ENCODE results near the gene DNAJB6. TPM values are rescaled to one million over a fixed set of nuclear protein-coding genes. Genes with fewer than 3 reads are reported as not detected.

DNAJB6 gene
- total and polyA plus RNA-seq, 2 experiments from 2014 or later = 139 to 187 TPM

GRCh38 chr7:157373493-157373892, 36.7 kb downstream of the DNAJB6 start:
- H4K20me1 ChIP-seq (ENCODE audit: insufficient read depth) = peaks cover 19% of the 10 kb centered on the region
- H3F3A ChIP-seq (ENCODE audit: insufficient read depth) = peaks cover 8% of the 10 kb centered on the region; the same call in 1 of the 2 replicates
- H3K9me2 ChIP-seq (ENCODE audit: insufficient read depth) = no peaks in the 10 kb centered on the region
- no peaks in the 10 kb centered on the region for H3K9me3 ChIP-seq (ENCODE audit: low read depth)
- peaks cover 50% of the 10 kb centered on the region; the same call in 1 of the 2 replicates for H3K36me3 ChIP-seq (ENCODE audit: low read depth)
- H3K4me1 ChIP-seq (ENCODE audit: insufficient read depth) = no peaks in the 10 kb centered on the region
- WGBS, 2 experiments (ENCODE audit: low coverage in 1 of 2, low lambda C conversion rate in 2 of 2, missing lambda C conversion rate in 2 of 2) = 96 to 98% methylated on average over 7 of the region's 7 CpGs
- H3K27ac ChIP-seq = no peak overlapping the region
- no peak overlapping the region for H3K4me3 ChIP-seq
- DNase-seq = no peak
- H3K79me2 ChIP-seq (ENCODE audit: insufficient read depth) = peaks cover 100% of the 10 kb centered on the region
- H3K9ac ChIP-seq = no peak overlapping the region
- no peak for TF ChIP-seq EZH2 (IDR thresholded peaks at IDR 0.05; ENCODE audit: insufficient read depth, poor library complexity, severe bottlenecking)
- no peak for TF ChIP-seq EZH2phosphoT487 (IDR thresholded peaks at IDR 0.05; ENCODE audit: insufficient read depth, low read depth)
- in situ Hi-C loops (cut with MboI) = no loop called here
- H3K4me2 ChIP-seq (ENCODE audit: unreplicated experiment) = no peak overlapping the region
- no peaks in the 10 kb centered on the region for H3K27me3 ChIP-seq (replicated peaks; ENCODE audit: insufficient read depth)
- no peak overlapping the region for H2AFZ ChIP-seq

GRCh38 chr7:157375410-157375809, 38.6 kb downstream of the DNAJB6 start:
- in situ Hi-C loops (cut with MboI) = no loop called here
- Histone ChIP-seq H3K4me2 (ENCODE audit: unreplicated experiment) (no peak overlapping the region), H2AFZ (no peak overlapping the region), H3K9ac (no peak overlapping the region), H3K9me2 (ENCODE audit: insufficient read depth) (no peaks in the 10 kb centered on the region), H3K36me3 (ENCODE audit: low read depth) (peaks cover 32% of the 10 kb centered on the region; the same call in 1 of the 2 replicates), H3K4me1 (ENCODE audit: insufficient read depth) (no peaks in the 10 kb centered on the region), H3K4me3 (no peak overlapping the region), H4K20me1 (ENCODE audit: insufficient read depth) (peaks cover 19% of the 10 kb centered on the region), H3K79me2 (ENCODE audit: insufficient read depth) (peaks cover 100% of the 10 kb centered on the region), H3F3A (ENCODE audit: insufficient read depth) (peaks cover 8% of the 10 kb centered on the region; the same call in 1 of the 2 replicates), H3K27me3 (replicated peaks; ENCODE audit: insufficient read depth) (no peaks in the 10 kb centered on the region), H3K27ac (no peak overlapping the region), H3K9me3 (ENCODE audit: low read depth) (no peaks in the 10 kb centered on the region)
- 78 to 80% methylated on average over 7 of the region's 7 CpGs for WGBS, 2 experiments (ENCODE audit: low coverage in 1 of 2, low lambda C conversion rate in 2 of 2, missing lambda C conversion rate in 2 of 2)
- no peak for DNase-seq
- TF ChIP-seq EZH2phosphoT487 (IDR thresholded peaks at IDR 0.05; ENCODE audit: insufficient read depth, low read depth) (no peak), EZH2 (IDR thresholded peaks at IDR 0.05; ENCODE audit: insufficient read depth, poor library complexity, severe bottlenecking) (no peak)

- Histone ChIP-seq H3K9me2 (ENCODE audit: insufficient read depth) (no peaks in the 10 kb centered on the region), H2AFZ (no peak overlapping the region), H3K27me3 (replicated peaks; ENCODE audit: insufficient read depth) (no peaks in the 10 kb centered on the region), H3K9me3 (ENCODE audit: low read depth) (no peaks in the 10 kb centered on the region), H3K79me2 (ENCODE audit: insufficient read depth) (peaks cover 100% of the 10 kb centered on the region), H4K20me1 (ENCODE audit: insufficient read depth) (peaks cover 19% of the 10 kb centered on the region), H3K27ac (no peak overlapping the region), H3K4me2 (ENCODE audit: unreplicated experiment) (no peak overlapping the region), H3K9ac (no peak overlapping the region), H3K36me3 (ENCODE audit: low read depth) (peaks cover 35% of the 10 kb centered on the region), H3K4me1 (ENCODE audit: insufficient read depth) (no peaks in the 10 kb centered on the region), H3F3A (ENCODE audit: insufficient read depth) (peaks cover 8% of the 10 kb centered on the region; the same call in 1 of the 2 replicates), H3K4me3 (no peak overlapping the region)
- WGBS, 2 experiments (ENCODE audit: low coverage in 1 of 2, low lambda C conversion rate in 2 of 2, missing lambda C conversion rate in 2 of 2) = 92 to 94% methylated on average over 9 to 11 of the region's 11 CpGs
- TF ChIP-seq EZH2phosphoT487 (IDR thresholded peaks at IDR 0.05; ENCODE audit: insufficient read depth, low read depth) (no peak), EZH2 (IDR thresholded peaks at IDR 0.05; ENCODE audit: insufficient read depth, poor library complexity, severe bottlenecking) (no peak)
- DNase-seq = no peak
- in situ Hi-C loops (cut with MboI) = no loop called here
Measured at GRCh38 chr7:157377436-157378124, 40.8 kb downstream of the DNAJB6 start.

GRCh38 chr7:157378390-157378789, 41.6 kb downstream of the DNAJB6 start:
- no peaks in the 10 kb centered on the region for H3K27me3 ChIP-seq (replicated peaks; ENCODE audit: insufficient read depth)
- H3K9me3 ChIP-seq (ENCODE audit: low read depth) = no peaks in the 10 kb centered on the region
- H3K4me1 ChIP-seq (ENCODE audit: insufficient read depth) = no peaks in the 10 kb centered on the region
- no peak overlapping the region for H3K9ac ChIP-seq
- H3K4me3 ChIP-seq = no peak overlapping the region
- peaks cover 100% of the 10 kb centered on the region for H3K79me2 ChIP-seq (ENCODE audit: insufficient read depth)
- in situ Hi-C loops (cut with MboI) = no loop called here
- H3K4me2 ChIP-seq (ENCODE audit: unreplicated experiment) = no peak overlapping the region
- no peak overlapping the region for H2AFZ ChIP-seq
- TF ChIP-seq EZH2 (IDR thresholded peaks at IDR 0.05; ENCODE audit: insufficient read depth, poor library complexity, severe bottlenecking) (no peak), EZH2phosphoT487 (IDR thresholded peaks at IDR 0.05; ENCODE audit: insufficient read depth, low read depth) (no peak)
- H3K27ac ChIP-seq = no peak overlapping the region
- WGBS, 2 experiments (ENCODE audit: low coverage in 1 of 2, low lambda C conversion rate in 2 of 2, missing lambda C conversion rate in 2 of 2) = 88 to 91% methylated on average over 14 to 16 of the region's 16 CpGs
- peaks cover 19% of the 10 kb centered on the region for H4K20me1 ChIP-seq (ENCODE audit: insufficient read depth)
- no peak for DNase-seq
- peaks cover 6% of the 10 kb centered on the region; the same call in 1 of the 2 replicates for H3F3A ChIP-seq (ENCODE audit: insufficient read depth)
- H3K36me3 ChIP-seq (ENCODE audit: low read depth) = peaks cover 36% of the 10 kb centered on the region
- H3K9me2 ChIP-seq (ENCODE audit: insufficient read depth) = no peaks in the 10 kb centered on the region
